ENCODE measurements around the gene FGF8.
A peak's percentile ranks its signal among the peaks of the same experiment; 100 is the strongest.

Gene FGF8

GRCh38 chr10:101782811-101783735 lies 7.2 kb upstream of the FGF8 start, which contains the start of gene NPM3:
NPM3 (minus strand) TSS chr10:101783446; CDS start chr10:101783390, 56 bp downstream.
- peak; percentile 92 for DNase-seq (ENCODE audit: low spot score)
- TF ChIP-seq CTCF (IDR thresholded peaks at IDR 0.05; ENCODE audit: extremely low read depth, insufficient read depth, missing control alignments): no peak
- in situ Hi-C loops (cut with MboI; ENCODE audit: low pct_unique_long_range_greater_than_20kb, low sequenced_read_pairs, unreplicated experiment): loop anchor here (5.0 kb wide), 1 partner anchor 181 kb away; no protein-coding TSS in a partner anchor

GRCh38 chr10:101781984-101782810 lies 6.3 kb upstream of the FGF8 start:
- DNase-seq (ENCODE audit: low spot score): peak; percentile 27
- no peak for TF ChIP-seq CTCF (IDR thresholded peaks at IDR 0.05; ENCODE audit: extremely low read depth, insufficient read depth, missing control alignments)

GRCh38 chr10:101781655-101781983 lies 5.7 kb upstream of the FGF8 start:
- in situ Hi-C loops (cut with MboI; ENCODE audit: low pct_unique_long_range_greater_than_20kb, low sequenced_read_pairs, unreplicated experiment): loop anchor here (5.0 kb wide), 1 partner anchor 179 kb away; no protein-coding TSS in a partner anchor
- TF ChIP-seq CTCF (IDR thresholded peaks at IDR 0.05; ENCODE audit: extremely low read depth, insufficient read depth, missing control alignments): no peak
- DNase-seq (ENCODE audit: low spot score): peak; percentile 13

More at GRCh38 chr10:101781984-101782810, 6.3 kb upstream of the FGF8 start:
- in situ Hi-C loops (cut with MboI; ENCODE audit: low pct_unique_long_range_greater_than_20kb, low sequenced_read_pairs, unreplicated experiment): loop anchor here (5.0 kb wide), 1 partner anchor 180 kb away; no protein-coding TSS in a partner anchor

- TF ChIP-seq CTCF (IDR thresholded peaks at IDR 0.05; ENCODE audit: extremely low read depth, insufficient read depth, missing control alignments): peak; percentile 95
- in situ Hi-C loops (cut with MboI; ENCODE audit: low pct_unique_long_range_greater_than_20kb, low sequenced_read_pairs, unreplicated experiment): loop anchor here (5.0 kb wide), 1 partner anchor 179 kb away; no protein-coding TSS in a partner anchor
- peak; percentile 90 for DNase-seq (ENCODE audit: low spot score)
These were observed 5.1 kb upstream of the FGF8 start for GRCh38 chr10:101780818-101781654.

- DNase-seq (ENCODE audit: low spot score): peak; percentile 33
- in situ Hi-C loops (cut with MboI; ENCODE audit: low pct_unique_long_range_greater_than_20kb, low sequenced_read_pairs, unreplicated experiment): loop anchor here (5.0 kb wide), 1 partner anchor 178 kb away; no protein-coding TSS in a partner anchor
- TF ChIP-seq CTCF (IDR thresholded peaks at IDR 0.05; ENCODE audit: extremely low read depth, insufficient read depth, missing control alignments): no peak
These were observed 4.4 kb upstream of the FGF8 start for GRCh38 chr10:101780187-101780817.
